GM10266 (cell line): ENCODE measurements around the gene SSX2IP.
A peak's percentile ranks its signal among the peaks of the same experiment; 100 is the strongest.
"Not testable (repeated sequence)": the region's sequence is repeated elsewhere in the genome, so short reads cannot be mapped to it uniquely, and the experiment has no call there.

Experiments used
- DNase-seq: peaks from one replicate; pipeline ENCODE4 v3.0.0; 2012; ENCODE audit errors: extremely low spot score
- TF ChIP-seq, protein P1 (sequence below): IDR thresholded peaks from 2 replicates; pipeline ENCODE4 v1.5.1; 2012; ENCODE audit warnings: mild to moderate bottlenecking, low read depth; ENCODE audit not compliant: control insufficient read depth, insufficient read depth; ENCODE audit errors: missing control alignments

SSX2IP gene

DNA sequence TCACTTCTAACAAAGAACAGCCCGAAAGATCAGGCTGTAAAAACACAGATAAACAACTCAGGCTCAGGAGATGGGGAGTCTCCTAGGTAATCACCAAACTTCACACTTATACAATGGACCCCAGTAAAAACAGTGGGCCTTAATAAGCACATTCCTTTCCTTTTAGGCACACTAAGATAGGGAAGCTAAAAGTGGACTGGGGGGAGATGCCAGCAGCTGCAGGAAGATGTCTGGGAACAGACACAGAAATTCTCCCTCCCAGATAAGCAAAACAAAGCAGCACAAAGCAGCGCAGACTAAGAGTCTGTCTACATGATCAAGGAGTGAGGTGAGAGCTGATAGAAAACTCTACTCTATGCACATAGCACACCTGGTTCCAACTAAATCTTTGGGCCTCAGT is 87.0 kb downstream of the SSX2IP start:
- no peak for DNase-seq

DNA sequence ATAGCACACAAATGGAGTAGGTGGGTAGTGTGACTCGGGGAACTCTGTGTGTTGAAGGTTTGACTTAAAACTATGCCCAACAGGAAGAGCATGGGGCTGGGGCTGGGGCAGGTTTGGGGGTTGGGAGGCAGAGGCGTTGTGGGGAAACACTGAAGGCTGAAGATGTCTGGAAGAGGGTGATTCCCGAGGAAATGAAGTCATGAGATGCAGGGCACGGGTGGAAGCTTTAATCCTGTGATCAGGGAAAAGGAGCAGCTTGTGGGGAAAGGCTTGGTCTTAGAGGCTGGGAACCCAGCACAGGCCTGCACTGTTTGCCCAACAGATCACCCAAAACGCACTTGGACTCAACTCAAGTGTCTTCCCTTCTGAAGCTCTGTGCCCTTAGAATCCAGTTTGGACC is 89.5 kb downstream of the SSX2IP start:
- TF ChIP-seq, protein P1, sequence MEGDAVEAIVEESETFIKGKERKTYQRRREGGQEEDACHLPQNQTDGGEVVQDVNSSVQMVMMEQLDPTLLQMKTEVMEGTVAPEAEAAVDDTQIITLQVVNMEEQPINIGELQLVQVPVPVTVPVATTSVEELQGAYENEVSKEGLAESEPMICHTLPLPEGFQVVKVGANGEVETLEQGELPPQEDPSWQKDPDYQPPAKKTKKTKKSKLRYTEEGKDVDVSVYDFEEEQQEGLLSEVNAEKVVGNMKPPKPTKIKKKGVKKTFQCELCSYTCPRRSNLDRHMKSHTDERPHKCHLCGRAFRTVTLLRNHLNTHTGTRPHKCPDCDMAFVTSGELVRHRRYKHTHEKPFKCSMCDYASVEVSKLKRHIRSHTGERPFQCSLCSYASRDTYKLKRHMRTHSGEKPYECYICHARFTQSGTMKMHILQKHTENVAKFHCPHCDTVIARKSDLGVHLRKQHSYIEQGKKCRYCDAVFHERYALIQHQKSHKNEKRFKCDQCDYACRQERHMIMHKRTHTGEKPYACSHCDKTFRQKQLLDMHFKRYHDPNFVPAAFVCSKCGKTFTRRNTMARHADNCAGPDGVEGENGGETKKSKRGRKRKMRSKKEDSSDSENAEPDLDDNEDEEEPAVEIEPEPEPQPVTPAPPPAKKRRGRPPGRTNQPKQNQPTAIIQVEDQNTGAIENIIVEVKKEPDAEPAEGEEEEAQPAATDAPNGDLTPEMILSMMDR: no peak
- no peak for DNase-seq

More for the DNA sequence above, 87.0 kb downstream of the SSX2IP start:
- TF ChIP-seq, protein P1: no peak

DNA sequence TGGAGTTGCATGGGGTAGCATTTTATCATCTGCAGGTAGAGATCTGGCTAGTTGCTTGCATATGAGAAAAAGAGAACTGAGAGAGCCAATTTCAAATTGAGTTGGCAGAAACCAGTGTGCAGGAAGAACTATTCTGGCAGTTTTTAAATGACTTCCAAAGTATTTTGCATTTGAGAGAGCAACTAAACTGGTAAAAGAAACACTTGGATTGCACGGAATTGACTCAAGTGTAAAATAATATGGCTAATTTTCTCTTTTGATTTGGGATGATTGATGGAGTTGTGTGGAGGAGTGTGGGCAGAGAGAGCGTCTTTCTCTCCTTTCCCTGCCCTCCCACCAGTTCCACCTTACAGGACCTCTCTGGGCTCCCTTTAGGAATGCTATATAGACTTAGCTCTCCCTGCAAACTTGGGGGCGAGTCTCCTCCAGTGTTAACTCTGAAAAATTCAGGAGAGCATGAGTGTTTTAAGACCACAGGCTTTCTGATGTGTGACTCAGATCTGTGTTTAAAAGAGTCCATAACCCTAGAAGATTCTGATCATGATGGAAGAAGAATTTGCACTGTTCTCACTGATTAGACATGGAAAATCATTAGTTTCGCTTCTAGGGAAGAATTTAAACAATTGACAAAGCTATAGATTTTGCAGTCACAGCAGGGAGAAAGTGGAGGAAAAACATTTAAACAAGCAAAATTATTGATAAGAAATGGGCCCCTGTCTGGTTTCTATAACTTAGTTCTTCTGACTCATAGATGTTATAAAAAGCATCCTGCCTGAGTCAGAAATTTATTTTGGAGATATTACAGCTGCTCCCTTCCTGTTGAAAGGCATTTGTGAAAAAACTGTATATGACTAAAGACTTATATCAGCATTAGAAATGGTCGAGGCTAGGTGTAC is 91.2 kb downstream of the SSX2IP start:
- peak; percentile 40 for DNase-seq
- TF ChIP-seq, protein P1: no peak

DNA sequence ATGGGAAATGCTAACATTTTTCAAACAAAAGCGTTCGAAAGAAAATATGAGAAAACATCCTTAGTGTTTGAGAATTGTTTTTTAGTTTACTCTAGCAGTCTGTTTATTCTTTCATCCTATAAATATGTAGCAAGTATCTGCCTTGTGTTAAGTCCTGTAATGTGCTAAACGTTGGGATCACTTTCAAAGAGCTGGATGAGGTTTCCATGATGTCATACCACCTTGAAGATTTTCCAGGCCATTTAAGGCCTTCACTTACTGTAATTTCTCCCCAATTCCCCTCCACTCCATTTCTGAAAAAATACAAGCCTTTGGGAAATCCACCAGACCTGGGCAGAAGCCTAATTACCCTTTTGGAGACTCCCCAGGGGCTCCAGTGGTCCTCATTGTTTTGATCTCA is 91.8 kb downstream of the SSX2IP start:
- TF ChIP-seq, protein P1: no peak
- DNase-seq: no peak

DNA sequence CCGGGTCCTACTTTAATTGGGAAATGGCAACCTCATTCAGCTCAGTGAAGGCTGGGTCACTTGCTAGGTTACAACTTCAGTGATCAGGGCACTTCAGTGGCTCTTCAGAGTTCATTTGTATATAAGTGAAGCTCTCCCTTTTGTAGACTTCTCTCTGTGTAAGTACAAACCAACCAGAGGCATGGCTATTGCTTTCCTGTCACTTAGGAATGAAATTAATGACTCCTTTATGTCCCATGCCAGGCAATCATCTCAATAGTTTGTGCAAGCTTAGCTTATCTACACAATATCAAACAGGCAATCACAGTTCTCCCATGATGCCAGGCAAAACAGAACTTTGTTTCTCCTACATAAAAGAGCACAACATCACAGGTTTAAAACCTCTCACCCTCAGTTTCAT is 93.2 kb downstream of the SSX2IP start:
- no peak for DNase-seq
- TF ChIP-seq, protein P1: no peak

DNA sequence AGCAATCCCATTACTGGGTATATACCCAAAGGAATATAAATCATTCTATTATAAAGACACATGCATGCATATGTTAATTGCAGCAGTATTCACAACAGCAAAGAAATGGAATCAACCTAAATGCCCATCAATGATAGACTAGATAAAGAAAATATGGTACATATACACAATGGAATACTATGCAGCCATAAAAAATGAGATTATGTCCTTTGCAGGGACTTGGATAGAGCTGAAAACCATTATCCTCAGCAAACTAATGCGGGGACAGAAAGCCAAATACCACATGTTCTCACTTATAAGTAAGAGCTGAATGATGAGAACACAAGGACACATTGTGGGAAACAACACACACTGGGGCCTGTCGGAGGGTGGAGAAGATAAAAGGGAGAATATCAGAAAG is 95.3 kb downstream of the SSX2IP start:
- not testable (repeated sequence) for DNase-seq
